Right atrium auricular region (tissue), 2 donors: ENCODE results near the gene ABCD3. TPM values are rescaled to one million over a fixed set of nuclear protein-coding genes. Genes with fewer than 3 reads are reported as not detected.
"Not testable (repeated sequence)": the region's sequence is repeated elsewhere in the genome, so short reads cannot be mapped to it uniquely, and the experiment has no call there.

ENCODE experiments used
- DNase-seq: peaks from one replicate; pipeline ENCODE4 v3.0.0-alpha.2; 2019; ENCODE audit warnings: low spot score
- H3K27ac ChIP-seq, 2 donors: fragments of 200-600 bp; sonication (generic); 1 replicate in 1 of 2; 2 replicates in 1 of 2; pipeline ENCODE4 v1.5.1; 2016 to 2019
- H3K27me3 ChIP-seq, 2 donors: fragments of 200-600 bp; sonication (generic); one replicate each; pipeline versions ENCODE4 v1.5.1 to v1.6.0; 2017 to 2019
- H3K36me3 ChIP-seq: fragments of 200-600 bp; sonication (generic); one replicate; pipeline ENCODE4 v1.5.1; 2016
- H3K4me1 ChIP-seq, 2 donors: fragments of 200-600 bp; sonication (generic); one replicate each; pipeline versions ENCODE4 v1.5.1 to v1.6.0; 2017 to 2019
- H3K4me3 ChIP-seq, 2 donors: fragments of 200-600 bp; sonication (generic); 1 replicate in 1 of 2; 2 replicates in 1 of 2; pipeline ENCODE4 v1.5.1; 2017 to 2019; ENCODE audit warnings: mild to moderate bottlenecking in 1 of 2, moderate library complexity in 1 of 2
- H3K9me3 ChIP-seq, 2 donors: fragments of 200-600 bp; sonication (generic); one replicate each; pipeline ENCODE4 v1.5.1; 2019
- total RNA-seq, 2 donors: library from RNA; depleted of rRNA; stranded (reverse); fragments of >200 nt; gene quantifications; one replicate each; pipeline ENCODE4 v1.1.0, GENCODE V29; 2016
- TF ChIP-seq, protein P1 (sequence below), 2 donors: fragments of 200-600 bp; sonication (generic); IDR thresholded peaks; one replicate each; pipeline ENCODE4 v1.5.1; 2019; ENCODE audit warnings: antibody characterized with exemption in 2 of 2

ABCD3 gene
- total RNA-seq, 2 donors from 2014 or later, result 24.6 to 54.1 TPM

DNA sequence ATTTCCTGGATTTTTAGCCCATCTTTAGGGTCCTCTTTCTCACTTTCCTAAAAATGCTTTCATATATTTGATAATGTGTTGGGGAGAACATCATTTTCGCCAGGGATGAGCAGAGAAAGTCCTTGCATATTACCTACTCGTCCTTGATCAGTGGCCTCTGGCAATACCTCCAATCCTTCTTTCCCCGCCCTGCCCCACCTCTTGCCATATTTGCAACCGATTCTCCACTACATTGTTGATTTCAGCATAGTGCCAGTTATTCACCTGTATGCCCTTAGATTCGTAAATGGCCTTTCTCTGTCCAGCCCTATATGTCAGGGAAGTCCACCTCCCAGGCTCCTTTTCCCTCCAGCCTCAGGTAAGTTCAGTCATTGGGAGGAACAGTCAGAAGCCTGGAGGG, 136.9 kb downstream of the ABCD3 start:
- Histone ChIP-seq H3K27ac (no peak overlapping the region), H3K4me1 (peaks cover 0 to 11% of the 10 kb centered on the region in 2 donors), H3K27me3 (no peaks in the 10 kb centered on the region), H3K9me3 (no peaks in the 10 kb centered on the region), H3K36me3 (no peaks in the 10 kb centered on the region), H3K4me3 (no peak overlapping the region)
- TF ChIP-seq, protein P1, sequence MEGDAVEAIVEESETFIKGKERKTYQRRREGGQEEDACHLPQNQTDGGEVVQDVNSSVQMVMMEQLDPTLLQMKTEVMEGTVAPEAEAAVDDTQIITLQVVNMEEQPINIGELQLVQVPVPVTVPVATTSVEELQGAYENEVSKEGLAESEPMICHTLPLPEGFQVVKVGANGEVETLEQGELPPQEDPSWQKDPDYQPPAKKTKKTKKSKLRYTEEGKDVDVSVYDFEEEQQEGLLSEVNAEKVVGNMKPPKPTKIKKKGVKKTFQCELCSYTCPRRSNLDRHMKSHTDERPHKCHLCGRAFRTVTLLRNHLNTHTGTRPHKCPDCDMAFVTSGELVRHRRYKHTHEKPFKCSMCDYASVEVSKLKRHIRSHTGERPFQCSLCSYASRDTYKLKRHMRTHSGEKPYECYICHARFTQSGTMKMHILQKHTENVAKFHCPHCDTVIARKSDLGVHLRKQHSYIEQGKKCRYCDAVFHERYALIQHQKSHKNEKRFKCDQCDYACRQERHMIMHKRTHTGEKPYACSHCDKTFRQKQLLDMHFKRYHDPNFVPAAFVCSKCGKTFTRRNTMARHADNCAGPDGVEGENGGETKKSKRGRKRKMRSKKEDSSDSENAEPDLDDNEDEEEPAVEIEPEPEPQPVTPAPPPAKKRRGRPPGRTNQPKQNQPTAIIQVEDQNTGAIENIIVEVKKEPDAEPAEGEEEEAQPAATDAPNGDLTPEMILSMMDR (IDR thresholded peaks at IDR 0.05), result no peak
- DNase-seq, result no peak

DNA sequence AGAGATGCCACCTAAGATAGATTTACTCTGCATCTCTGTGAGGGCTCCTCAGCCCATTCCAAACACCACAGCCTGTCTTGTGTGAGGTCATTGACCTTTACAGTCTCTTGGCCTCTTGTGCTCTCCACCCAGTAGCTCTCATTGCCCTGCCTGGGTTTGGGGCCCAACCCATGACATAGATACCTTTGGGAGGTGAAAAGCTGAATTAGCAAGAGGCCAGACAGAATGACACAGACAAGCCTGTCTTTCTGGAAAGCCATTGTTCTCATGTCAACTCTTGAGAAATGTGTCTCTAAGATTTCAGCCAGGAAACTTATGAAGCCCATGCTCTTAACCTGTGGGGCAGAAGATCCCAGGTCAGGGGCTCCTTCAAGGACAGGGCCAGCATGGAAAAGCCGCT, 141.7 kb downstream of the ABCD3 start:
- no peaks in the 10 kb centered on the region for H3K36me3 ChIP-seq
- H3K4me1 ChIP-seq, result no peaks in the 10 kb centered on the region
- H3K9me3 ChIP-seq, result no peaks in the 10 kb centered on the region
- no peak for DNase-seq
- H3K4me3 ChIP-seq, result no peak overlapping the region
- no peak overlapping the region for H3K27ac ChIP-seq
- no peaks in the 10 kb centered on the region for H3K27me3 ChIP-seq
- TF ChIP-seq, protein P1 (IDR thresholded peaks at IDR 0.05), result no peak

DNA sequence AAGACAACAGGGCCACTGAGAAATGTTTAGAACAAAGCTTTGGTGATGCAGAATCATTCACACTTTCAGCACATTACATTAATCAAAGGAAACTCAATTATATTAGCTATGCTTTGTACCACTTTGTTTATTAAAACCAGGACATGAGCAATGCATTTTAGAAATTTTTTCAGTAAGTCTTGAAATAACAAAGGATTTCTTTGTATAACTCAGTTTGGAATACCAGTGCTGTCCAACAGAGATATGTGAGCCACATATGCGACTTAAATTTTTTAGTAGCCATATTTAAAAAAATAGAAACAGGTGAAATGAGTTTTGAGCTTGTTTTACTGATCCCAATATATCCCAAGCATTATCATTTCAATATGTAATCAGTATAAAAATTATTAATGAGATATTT, 142.1 kb downstream of the ABCD3 start:
- no peak overlapping the region for H3K27ac ChIP-seq
- H3K4me1 ChIP-seq, result no peaks in the 10 kb centered on the region

DNA sequence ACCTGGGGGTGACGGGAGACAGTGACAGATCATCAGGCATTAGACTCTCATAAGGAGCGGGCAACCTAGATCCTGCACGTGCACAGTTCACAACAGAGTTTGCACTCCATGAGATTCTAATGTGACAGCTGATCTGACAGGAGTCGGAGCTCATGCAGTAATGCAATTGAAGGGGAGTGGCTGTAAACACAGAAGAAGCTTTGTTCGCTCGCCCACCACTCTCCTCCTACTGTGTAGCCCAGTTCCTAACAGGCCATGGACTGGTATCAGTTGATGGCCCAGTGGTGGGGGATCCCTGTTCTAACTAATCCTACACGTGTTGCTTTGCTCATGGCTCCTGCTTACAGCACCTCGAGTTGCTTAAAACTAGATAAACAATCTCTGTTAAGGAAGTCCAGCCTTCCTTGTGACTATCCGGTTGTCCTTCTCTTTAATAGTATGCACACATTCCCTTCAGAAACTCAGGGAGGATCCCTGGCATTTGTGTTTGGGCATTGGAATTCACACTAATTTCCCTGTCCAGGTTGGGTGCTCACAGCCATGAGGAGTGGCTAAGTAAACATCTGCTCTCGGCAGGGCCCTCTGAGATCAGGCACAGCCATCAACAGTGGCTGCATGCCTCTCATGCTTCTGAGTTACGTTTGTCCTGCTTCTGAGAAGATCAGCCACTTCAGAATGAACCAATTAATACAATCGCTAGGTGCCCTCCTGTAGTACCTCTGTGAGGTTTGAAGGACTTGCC, 144.5 kb downstream of the ABCD3 start:
- TF ChIP-seq, protein P1 (IDR thresholded peaks at IDR 0.05), result no peak

More for the DNA sequence above, 142.1 kb downstream of the ABCD3 start:
- Histone ChIP-seq H3K36me3 (no peaks in the 10 kb centered on the region), H3K4me3 (no peak overlapping the region), H3K9me3 (no peaks in the 10 kb centered on the region), H3K27me3 (no peaks in the 10 kb centered on the region)
- no peak for DNase-seq
- TF ChIP-seq, protein P1 (IDR thresholded peaks at IDR 0.05), result no peak

DNA sequence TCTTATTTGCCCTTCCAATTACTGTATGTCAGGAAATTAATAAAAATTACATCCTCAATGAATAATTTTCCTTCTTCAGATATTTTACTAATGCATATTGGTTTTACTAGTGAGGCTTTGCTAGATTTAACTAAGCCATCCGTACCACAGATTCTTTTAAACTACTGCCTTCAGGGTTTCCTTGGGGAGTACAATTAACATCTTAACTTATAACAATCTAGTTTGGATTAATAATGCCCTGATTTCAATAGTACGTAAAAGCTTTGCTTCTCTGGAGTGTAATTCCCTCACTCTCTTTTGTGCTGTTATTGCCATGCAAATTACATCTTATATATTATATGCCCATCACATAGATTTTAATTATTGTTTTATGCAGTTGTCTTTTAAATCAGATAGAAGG, 147.7 kb downstream of the ABCD3 start:
- Histone ChIP-seq H3K9me3 (no peaks in the 10 kb centered on the region), H3K27me3 (no peaks in the 10 kb centered on the region), H3K36me3 (no peaks in the 10 kb centered on the region), H3K4me3 (no peak overlapping the region), H3K4me1 (no peaks in the 10 kb centered on the region), H3K27ac (no peak overlapping the region)
- DNase-seq, result no peak
- TF ChIP-seq, protein P1 (IDR thresholded peaks at IDR 0.05), result no peak

More for the DNA sequence above, 144.5 kb downstream of the ABCD3 start:
- no peaks in the 10 kb centered on the region for H3K36me3 ChIP-seq
- H3K27ac ChIP-seq, result no peak overlapping the region
- no peak overlapping the region for H3K4me3 ChIP-seq
- no peaks in the 10 kb centered on the region for H3K9me3 ChIP-seq
- no peaks in the 10 kb centered on the region for H3K27me3 ChIP-seq
- no peak for DNase-seq
- no peaks in the 10 kb centered on the region for H3K4me1 ChIP-seq

DNA sequence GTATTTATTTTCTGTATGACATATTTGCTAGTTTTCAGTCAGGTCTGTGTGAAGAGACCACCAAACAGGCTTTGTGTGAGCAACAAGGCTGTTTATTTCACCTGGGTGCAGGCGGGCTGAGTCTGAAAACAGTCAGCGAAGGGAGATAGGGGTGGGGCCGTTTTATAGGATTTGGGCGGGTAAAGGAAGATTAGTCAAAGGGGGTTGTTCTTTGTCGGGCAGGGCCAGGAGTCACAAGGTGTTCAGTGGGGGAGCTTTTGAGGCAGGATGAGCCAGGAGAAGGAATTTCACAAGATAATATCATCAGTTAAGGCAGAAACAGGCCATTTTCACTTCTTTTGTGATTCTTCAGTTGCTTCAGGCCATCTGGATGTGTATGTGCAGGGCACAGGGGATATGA, 148.2 kb downstream of the ABCD3 start:
- H3K27me3 ChIP-seq, H3K27ac ChIP-seq, H3K4me3 ChIP-seq, H3K36me3 ChIP-seq, H3K4me1 ChIP-seq, H3K9me3 ChIP-seq, DNase-seq: not testable (repeated sequence)

DNA sequence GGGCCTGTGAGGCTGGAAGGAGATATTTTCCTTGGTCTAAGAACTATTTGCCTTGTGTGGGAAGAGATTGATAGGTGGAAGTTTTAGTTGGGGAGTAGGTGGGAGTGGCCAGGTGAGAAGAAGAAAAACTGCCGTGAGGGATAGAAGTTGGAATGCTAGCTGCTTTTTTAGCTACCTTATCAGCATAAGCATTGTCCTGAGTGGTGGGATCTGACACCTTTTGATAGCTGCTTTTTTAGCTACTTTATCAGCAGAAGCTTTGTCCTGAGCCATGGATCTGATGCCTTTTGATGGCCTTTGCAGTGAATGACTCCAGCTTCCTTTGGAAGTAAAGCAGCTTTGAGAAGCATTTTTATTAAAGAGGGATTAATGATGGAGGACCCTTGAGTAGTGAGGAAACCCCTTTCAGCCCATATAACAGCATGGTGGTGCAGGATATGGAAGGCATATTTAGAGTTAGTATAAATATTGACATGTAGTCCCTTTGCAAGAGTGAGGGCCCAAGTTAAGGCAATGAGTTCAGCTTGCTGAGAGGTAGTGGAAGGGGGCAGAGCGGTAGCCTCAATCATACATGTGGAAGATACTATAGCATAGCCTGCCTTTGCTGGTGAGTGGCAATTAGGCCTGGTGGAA, 149.9 kb downstream of the ABCD3 start:
- not testable (repeated sequence) for H3K27me3 ChIP-seq, H3K4me3 ChIP-seq, H3K27ac ChIP-seq

More for the DNA sequence above, 149.9 kb downstream of the ABCD3 start:
- H3K36me3 ChIP-seq, H3K9me3 ChIP-seq, H3K4me1 ChIP-seq, DNase-seq: not testable (repeated sequence)
